GM18519 (cell line): ENCODE data around the gene DOCK8.

Experiments used
- ATAC-seq: cut with Tn5 transposase; IDR thresholded peaks from one replicate; pipeline ENCODE4 v1.9.1; 2021; ENCODE audit warnings: mild to moderate bottlenecking, moderate library complexity; ENCODE audit not compliant: unreplicated experiment, low FRiP score

The DOCK8 gene

DNA sequence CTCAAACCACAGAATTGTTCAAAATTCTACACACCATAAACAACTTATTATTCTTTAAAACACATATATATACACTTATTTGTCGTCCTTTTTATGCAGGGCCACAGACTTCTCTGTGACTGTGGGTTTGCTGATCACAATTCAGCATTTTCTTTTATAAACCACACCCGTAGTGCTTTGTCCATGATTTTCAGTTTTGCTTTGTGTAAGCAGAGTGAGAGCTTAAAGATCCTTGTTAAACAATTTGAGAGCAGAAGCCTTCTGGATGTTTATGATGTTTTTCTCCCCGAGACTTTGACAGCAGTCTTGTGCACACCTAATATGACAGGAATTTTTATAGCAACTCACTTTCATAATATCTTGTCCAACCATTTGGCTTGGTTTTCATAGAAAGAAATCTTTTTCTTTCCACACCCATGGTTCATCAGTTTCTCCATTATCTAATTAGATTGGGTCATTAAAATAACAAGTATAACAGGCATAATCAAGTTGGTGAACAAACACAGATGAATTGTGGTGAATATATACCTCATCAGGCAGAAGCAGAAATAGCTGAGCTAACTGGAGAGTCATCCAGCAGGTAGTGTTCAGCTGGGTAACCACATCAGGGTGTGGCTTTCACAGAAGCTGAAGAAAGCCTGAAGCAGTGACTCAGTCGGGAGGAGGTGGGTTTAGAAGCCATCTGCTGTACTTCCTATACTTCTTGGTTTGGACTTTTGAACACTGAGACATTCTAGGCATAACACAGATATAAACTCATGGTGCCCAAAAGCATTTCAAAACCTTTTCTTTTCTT, 232.8 kb downstream of the DOCK8 start:
- ATAC-seq = no peak

DNA sequence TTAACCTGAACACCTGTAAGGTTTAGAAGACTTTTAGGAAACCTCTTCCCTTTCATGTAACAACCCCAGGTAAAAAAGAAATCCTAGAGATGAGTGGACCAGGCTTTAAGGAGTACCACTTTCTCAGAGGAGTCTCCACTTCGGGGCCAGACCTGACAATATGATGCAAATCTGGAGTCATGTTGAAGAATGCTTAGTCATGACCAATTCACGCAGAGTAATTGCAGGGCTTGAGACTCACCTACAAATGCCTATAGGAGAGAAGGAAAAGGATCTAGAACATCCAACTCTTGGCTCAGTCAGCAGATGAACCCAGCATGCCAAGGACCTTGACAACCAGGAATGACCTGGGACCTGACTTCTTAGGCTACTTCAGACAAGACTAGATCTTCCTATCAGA, 235.4 kb downstream of the DOCK8 start:
- ATAC-seq = no peak

DNA sequence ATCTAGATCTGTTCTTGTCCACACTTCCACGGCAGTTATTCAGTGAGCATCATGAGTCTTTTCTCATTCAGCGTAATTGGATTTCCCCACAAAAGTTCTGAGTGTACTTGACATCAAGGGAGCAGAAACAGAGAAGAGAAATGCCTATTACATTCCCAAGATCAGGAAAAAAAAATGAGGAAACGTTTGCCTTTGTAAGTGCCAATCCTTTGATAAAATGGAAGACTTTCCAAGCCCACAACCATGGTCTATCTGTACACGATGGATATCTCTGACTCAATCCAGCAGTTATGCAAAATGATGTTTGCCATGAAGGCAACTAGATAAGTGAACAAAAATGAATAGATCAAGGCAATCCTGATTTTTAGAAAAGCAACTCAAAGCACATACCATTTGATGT, 235.9 kb downstream of the DOCK8 start:
- ATAC-seq = no peak

DNA sequence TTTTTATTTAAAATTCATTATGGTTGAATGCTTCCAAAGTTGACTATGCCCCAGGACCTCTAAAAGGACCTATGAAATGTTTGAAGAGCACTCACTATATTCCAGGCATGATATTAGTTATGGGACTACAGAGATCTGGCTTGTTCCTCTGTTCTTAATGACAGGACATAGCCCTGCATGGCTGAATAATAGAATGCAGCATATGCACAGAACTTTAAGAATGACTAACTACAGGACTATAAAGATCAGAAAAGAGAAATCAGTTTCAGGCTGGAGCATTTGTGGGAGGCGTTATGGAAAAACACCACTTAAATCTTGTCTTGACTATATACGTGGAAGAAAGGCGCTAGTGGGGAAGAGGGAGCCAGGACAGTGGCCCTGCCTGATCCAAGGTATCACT, 239.2 kb downstream of the DOCK8 start:
- no peak for ATAC-seq

DNA sequence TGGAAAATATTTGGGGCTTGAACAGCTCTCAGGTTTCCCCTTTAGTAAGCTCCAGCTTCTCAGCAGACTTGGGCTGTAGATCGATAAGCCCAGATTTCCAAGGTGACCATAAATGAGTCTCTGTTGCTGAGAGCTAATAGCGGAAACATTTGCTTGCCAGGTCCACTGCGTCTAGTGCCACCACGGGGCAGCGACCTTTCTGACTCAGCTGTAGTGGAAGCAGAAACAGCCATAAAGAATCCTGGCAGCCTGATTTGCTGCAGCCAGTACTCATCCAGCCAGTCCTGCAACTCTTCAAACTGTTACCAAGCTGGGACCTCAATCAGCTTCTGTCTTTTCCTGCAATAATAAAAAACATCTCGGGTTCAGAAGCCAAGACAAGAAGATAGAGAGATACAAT, 241.7 kb downstream of the DOCK8 start:
- no peak for ATAC-seq

DNA sequence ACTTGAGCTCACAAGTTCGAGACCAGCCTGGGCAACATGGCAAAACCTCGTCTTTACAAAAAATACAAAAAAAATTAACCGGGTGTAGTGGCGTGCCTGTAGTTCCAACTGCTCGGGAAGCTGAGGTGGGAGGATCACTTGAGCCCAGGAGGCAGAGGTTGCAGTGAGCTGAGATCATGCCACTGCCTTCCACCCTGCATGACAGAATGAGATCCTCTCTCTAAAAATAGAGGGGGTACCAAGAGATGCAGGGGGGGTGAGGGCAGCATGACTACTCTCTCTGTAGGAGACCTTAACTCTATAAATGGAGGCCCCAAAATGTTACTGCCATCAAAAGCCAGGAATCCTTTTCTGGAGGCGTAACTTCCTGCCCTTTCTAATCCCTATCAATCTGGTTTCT, 243.9 kb downstream of the DOCK8 start:
- ATAC-seq = no peak

DNA sequence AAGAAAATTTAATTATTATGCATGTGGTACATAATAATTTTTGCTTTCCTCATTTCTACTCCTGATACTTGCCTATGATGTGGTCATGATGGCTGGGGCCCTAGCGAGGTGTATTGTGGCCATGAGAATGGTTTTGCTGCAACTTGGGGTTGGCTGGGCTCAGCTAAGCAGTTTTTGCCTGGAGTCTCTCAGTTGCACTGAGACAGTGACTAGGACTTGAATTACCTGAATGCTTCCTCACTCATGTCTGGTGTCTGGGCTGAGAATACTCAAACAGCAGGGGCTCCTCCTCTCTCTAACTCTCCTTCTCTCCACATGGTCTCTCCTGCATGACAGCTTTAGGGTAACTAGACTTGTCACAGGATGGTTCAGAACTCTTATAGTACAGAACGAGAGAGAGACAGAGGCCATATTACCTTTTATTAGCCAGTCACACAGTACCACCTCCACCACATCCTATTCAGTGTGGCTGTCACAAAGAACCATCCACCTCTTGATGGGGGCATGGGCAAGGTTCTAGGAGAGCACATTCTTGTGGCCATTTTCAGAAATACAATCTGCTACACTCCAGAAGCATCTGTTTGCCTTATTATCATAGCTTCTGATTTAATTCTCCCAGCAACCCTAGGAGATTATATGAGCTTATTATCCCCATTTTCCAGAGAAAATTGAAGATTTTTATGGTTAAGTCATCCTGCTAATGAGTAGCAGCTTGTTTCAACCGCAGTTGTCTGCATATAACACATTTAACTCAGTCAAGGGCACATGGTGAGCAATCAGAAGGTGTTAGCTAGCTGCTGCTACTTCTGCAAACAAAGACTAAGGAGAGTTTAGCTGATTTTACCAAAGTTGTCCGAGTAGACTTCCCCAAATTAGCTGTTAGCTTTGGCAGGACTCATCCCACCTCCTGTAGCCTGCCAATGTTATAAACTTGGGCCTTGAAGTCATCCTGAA, 245.1 kb downstream of the DOCK8 start:
- no peak for ATAC-seq

DNA sequence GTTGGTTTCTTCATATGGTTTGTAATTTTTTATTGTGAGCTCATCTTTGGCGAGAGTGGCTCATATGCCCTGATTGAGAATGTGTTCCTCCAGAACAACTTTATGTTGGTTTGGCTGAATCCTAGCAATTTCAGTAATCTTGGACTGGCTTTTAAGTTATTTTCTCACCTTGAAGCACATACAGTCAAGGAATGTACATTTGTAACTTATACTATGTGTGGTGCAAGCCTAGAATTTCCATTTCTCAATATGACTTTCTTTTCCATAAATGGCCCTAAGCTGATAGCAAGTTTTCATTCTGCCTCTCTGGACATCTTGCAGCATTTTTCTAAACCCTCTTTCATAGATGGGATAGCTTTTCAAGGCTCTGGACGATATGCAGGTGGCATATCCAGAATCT, 247.5 kb downstream of the DOCK8 start:
- no peak for ATAC-seq

DNA sequence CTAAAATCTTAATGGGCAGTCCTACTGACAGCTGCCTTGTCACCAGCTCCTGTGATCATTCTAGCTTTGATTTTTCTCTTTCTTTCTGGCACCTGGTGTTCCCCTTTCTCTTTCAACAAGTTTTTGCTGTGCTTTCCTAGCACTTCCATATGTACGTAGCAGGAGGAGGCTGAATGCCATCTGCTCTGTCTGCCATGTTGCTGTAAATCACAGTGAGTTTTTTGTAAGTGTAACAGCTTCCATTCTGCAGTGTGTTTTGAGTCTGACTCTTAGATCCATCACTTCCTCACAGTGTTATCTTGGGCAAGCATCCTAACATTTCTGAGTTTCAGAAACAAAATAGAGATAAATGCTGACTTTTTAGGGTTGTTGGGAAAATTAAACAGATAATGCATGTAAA, 247.9 kb downstream of the DOCK8 start:
- no peak for ATAC-seq

DNA sequence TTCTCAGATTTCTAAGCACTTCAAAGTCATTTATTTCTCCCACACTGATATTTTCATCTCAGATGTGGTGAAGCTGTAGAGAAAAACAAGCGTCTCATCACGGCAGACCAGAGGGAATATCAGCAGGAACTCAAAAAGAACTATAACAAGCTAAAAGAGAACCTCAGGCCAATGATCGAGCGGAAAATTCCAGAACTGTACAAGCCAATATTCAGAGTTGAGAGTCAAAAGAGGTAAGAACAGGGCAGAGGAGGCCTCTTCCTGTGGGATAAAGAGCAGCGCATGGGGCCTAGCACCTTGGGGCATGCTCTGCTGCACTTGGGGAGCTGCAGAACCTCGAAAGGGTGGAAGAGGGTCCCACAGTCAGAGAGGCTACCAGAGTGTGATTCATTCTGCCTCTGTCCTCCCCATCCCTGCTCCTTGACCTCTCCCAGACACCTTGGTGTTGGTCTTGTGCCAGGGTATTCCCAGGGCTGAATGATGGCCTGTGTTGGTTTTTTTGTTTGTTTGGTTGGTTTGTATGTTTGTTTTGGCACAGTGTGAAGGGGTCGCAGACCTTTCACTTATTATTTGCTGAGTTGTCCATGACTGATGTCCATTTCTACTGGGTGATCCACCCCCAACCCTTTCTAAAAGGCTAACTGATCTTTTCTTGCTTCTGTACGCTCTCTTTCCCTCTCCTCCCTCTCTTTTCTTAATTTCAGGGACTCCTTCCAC, 248.9 kb downstream of the DOCK8 start:
- ATAC-seq = no peak

DNA sequence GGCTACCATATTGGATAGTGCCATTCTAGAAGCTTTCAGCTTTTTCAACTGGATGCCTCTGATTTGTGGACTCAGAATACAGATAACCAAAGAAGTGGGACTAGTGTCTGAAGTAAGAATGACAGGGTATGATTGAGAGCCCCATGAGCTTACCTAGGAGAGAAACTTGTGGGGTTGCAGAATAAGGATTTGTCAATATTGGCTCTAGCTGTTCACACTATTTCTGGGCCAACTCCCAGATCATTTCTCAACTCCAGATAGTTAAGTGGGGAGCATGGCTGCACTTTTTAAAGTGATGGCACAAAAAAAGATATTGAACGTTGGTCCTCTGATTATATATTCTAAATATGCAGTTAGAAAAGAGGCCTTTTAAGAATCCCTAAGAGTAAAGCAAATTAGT, 252.1 kb downstream of the DOCK8 start:
- no peak for ATAC-seq

DNA sequence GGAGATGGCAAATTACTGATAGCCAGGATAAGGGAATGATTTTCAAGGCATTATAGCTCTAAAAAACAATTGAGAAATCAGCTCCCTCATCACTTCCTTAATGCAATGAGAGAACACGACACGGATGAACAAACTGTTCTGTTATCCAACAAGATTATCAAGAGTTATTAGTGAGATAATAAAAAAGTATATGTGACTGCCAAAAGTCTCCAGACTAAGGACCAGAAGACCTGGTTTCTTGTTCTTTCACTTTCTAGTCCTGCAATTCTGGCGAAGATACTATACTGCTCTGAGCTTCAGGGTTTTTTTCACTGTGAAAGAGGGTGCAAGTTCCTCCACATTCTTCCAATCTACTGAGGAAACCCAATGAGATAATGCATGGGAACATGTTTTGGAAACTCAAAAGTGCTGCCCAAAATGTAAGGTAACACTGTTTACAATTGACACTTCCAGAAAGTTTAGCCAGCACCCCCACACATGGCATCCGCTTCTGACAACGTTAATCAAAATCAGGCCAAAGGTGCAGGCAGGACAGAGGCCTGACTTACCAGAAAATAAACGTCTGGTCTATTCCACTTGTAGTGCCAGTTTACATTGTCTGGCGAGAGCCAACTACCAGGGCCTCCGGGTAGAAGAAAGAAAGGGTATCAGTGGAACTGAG, 254.2 kb downstream of the DOCK8 start:
- ATAC-seq = no peak

DNA sequence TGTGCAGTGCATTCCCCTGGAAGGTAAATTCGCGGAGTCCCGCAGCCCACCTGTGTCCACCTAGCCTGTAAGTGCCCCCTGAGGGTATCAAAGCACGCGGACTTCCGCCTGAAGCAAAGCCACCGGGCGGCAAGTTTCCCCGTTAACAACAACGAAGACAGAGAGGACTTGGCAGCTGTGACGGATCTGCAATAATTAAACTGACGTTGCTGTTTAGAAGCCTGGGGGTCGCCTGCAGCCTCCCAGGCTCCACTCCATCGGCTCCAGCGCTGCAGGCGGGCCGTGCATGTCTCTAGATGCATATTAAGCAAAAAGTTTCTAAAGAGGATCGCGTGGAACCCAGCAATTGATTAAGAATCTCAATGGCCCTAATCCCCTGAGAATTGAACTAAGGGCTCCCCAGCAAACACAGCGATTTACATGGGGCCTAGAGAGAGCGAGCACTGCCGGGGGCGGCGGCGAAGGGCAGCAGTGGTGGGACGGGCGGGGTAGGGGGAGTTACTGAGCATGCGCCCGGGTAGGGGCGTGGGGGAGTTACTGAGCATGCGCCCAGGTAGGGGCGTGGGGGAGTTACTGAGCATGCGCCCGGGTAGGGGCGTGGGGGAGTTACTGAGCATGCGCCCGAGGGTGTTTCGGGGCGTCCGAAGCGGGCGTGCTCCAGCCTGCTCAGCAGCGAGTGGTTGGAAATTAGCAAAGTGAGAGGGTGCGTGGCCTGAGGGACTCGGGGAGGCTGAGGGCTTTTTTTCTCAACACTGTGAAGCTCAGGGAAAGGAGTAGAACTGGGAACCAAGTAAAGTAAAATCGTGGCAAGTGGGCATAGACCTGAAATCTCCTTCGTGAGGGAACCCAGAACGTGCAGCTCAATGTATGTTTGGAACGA, 255.2 kb downstream of the DOCK8 start:
- ATAC-seq = peak; percentile 83

DNA sequence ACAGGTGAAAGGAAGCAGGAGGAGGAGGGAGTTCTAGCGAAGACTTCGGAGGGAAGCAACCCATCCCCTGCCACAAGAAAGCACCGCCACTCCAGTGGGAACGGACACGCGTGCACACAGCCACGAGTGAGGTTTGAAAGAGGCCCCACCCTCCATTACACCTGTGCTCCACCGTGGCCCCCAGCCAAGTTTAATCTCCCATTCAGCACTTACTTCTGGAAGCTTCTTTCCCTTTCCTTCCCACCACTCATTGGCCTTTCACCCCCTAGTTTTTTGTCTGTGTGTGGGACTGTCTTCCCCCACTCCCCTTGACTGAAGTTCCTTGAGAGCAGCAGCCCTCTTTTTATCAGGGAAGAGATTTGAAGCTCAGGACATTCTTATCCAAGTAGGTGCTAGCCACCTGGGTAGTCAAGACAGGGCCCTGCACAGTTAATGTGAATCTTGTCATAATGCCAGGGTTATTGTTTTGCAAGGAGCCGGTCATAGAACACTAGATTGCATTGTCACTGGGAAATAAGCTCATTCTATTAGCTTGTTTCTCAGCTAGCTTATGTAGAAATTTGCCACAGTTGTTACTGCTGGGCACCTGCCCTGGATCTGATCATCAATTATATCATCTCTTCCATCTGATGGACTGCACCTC, 256.0 kb downstream of the DOCK8 start:
- no peak for ATAC-seq

DNA sequence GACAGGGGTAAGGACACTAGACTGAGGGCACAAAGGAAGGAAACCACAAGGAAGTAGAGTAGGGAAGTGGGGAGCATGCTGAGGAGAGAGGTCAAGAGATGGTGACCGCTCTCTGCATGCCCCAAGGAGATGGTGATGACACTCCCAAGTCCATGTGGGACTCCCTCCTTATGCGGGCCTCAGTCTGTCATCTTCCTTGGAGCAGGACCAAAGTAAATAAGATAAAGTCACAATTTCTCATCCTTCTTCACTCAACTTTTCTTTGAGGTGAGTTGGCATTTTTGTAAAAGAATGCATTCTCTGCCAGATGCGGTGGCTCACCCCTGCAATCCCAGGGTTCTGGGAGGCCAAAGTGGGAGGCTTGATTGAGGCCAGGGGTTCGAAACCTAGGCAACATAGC, 256.7 kb downstream of the DOCK8 start:
- ATAC-seq = no peak

DNA sequence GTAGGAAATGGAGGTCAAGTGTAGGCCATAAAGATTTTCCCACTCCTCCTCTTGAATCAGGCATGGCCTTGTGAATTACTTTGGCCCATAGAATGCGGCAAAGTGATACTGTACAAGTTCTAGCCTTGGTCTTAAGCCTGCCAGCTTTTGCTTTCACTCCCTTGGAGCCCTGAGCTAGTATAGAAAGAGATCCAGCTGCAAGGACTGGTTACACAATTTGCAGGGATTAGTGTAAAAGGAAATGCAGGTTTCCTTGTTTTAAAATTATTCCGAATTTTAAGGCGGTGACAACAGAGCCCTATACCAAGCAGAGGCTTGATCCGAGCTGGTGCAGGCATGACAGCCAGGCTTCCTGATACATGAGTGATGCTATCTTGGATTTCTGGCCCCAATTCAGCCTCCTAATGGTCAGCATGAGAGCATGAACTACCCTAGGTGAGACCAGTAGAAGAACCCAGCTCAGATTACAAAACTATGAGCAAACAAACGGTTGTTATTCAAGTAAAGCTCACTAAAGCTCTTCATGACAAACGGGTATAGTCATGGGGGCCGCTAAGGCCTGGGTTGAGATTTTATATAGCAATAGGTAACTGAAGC, 257.9 kb downstream of the DOCK8 start:
- no peak for ATAC-seq

DNA sequence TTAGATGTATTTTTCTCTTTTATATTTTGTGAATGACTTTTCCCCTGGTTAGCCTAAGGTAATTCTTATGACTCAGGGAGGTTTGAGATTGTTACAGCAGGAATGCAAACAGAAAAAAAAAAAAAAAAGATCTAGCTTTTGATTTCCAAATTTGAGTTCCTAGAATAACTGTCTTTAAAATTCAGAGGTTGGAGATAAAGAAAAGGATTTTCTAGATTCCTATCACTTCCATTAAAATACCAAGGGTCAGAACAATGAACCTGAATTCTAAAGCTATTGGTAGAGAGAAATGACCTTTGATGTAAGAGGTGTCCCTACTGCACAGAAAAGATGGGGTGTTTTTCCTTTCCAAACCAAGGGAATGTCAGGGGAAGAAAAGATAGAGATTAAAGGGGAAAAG, 262.5 kb downstream of the DOCK8 start:
- no peak for ATAC-seq

DNA sequence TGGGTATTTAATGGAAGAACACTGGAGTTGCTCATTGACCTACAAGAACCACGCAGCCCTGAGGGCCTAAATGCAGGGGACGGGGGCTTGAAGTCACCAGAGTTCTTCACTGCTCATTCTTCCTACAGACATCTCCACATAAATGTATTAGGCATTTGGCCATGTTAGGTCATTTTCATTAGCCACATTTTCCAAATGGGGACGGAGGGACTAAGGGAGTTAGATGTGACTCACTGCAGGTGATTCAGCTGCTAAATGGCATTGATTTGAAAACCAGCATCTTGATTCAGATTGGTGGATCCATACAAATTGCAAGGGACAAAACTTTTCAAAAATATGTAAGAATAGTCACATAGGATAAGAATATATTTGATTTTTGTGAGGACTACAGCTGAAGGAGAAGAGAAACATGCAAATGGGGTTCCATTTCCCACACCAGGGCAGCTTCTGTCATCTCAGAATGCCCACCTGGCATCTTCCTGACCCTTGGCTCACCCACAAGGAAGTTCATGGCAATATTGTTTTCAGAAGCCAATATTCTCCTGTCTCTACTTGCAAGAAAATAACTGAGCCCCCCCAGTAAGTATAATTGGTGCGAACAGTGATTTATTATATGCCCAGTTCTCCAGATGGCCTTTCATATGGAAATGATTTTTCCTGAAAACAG, 264.8 kb downstream of the DOCK8 start:
- no peak for ATAC-seq
